HepG2 (cell line): ENCODE data around the gene SEC11A. TPM values are rescaled to one million over a fixed set of nuclear protein-coding genes. Genes with fewer than 3 reads are reported as not detected.
A peak's percentile ranks its signal among the peaks of the same experiment; 100 is the strongest.

Experiments used
- ATF5 ChIP-seq: sonication (generic); formaldehyde crosslinking; IDR thresholded peaks from 2 replicates; pipeline ENCODE4 v1.4.0; 2020; ENCODE audit warnings: mild to moderate bottlenecking, low read depth, missing genetic modification reagents
- GLI4 ChIP-seq: sonication (generic); formaldehyde crosslinking; IDR thresholded peaks from 2 replicates; pipeline ENCODE4 v1.5.1; 2020; ENCODE audit warnings: missing genetic modification reagents, mild to moderate bottlenecking, moderate library complexity, borderline replicate concordance
- HMGXB3 ChIP-seq: sonication (generic); formaldehyde crosslinking; IDR thresholded peaks from 2 replicates; pipeline ENCODE4 v1.4.0; 2020; ENCODE audit warnings: missing genetic modification reagents, borderline replicate concordance
- KLF12 ChIP-seq: sonication (generic); formaldehyde crosslinking; IDR thresholded peaks from 2 replicates; pipeline ENCODE4 v1.4.0; 2020; ENCODE audit warnings: missing genetic modification reagents, borderline replicate concordance
- MAFK ChIP-seq, 2 experiments: IDR thresholded peaks in 1 of 2; conservative IDR thresholded peaks in 1 of 2; 2 replicates each; pipeline ENCODE4 v1.6.1; 2011; ENCODE audit warnings: improper control_type of control experiment in 2 of 2, low read length in 2 of 2
- POGZ ChIP-seq: sonication (generic); formaldehyde crosslinking; IDR thresholded peaks from 2 replicates; pipeline ENCODE4 v1.4.0; 2020; ENCODE audit warnings: mild to moderate bottlenecking, missing genetic modification reagents
- POLR2AphosphoS5 ChIP-seq: IDR thresholded peaks from 2 replicates; pipeline ENCODE4 v1.6.1; 2012; ENCODE audit warnings: low read depth, low read length
- SNAPC2 ChIP-seq: sonication (generic); formaldehyde crosslinking; IDR thresholded peaks from 2 replicates; pipeline ENCODE4 v1.8.1; 2022; ENCODE audit warnings: mild to moderate bottlenecking, missing genetic modification reagents
- SP1 ChIP-seq, 2 experiments: fragments of 450-650 bp in 1 of 2; sonication (generic) in 1 of 2; formaldehyde crosslinking in 1 of 2; IDR thresholded peaks; 2 replicates each; pipeline versions ENCODE4 v1.4.0 to v1.6.1; 2016 to 2020; ENCODE audit warnings: missing genetic modification reagents in 1 of 2
- ZFP36L1 ChIP-seq: sonication (generic); formaldehyde crosslinking; IDR thresholded peaks from 2 replicates; pipeline ENCODE4 v1.8.0; 2022; ENCODE audit warnings: mild to moderate bottlenecking, missing genetic modification reagents, moderate library complexity
- ZNF678 ChIP-seq: sonication (generic); formaldehyde crosslinking; IDR thresholded peaks from 2 replicates; pipeline ENCODE4 v1.4.0; 2020; ENCODE audit warnings: mild to moderate bottlenecking, missing genetic modification reagents
- ZNF709 ChIP-seq: sonication (generic); formaldehyde crosslinking; IDR thresholded peaks from 2 replicates; pipeline ENCODE4 v1.5.0; 2020; ENCODE audit warnings: mild to moderate bottlenecking, missing genetic modification reagents
- ZNF737 ChIP-seq: sonication (generic); formaldehyde crosslinking; IDR thresholded peaks from 2 replicates; pipeline ENCODE4 v1.5.0; 2020; ENCODE audit warnings: missing genetic modification reagents, mild to moderate bottlenecking, borderline replicate concordance
- ZSCAN21 ChIP-seq: sonication (generic); formaldehyde crosslinking; IDR thresholded peaks from 2 replicates; pipeline ENCODE4 v1.8.0; 2022; ENCODE audit warnings: mild to moderate bottlenecking, missing genetic modification reagents, moderate library complexity, borderline replicate concordance
- polyA plus RNA-seq, 8 experiments: library from polyadenylated mRNA; depleted of rRNA in 3 of 8; stranded (reverse) in 7 of 8; unstranded in 1 of 8; fragments of >200 nt; fragmentation: Illumina TruSeq in 4 of 8; extraction: Trizol in 4 of 8; gene quantifications; 2 replicates each; pipeline versions ENCODE4 v1.2.1 to v1.2.3, GENCODE V29; 2011 to 2016; ENCODE audit warnings: low read depth in 4 of 8, missing spikeins in 1 of 8, mixed read lengths in 1 of 8; ENCODE audit not compliant: insufficient read depth in 1 of 8
- total RNA-seq, 5 experiments: library from RNA; depleted of rRNA; stranded (reverse); fragments of >200 nt; fragmentation: Illumina TruSeq; extraction: Trizol; gene quantifications; 2 replicates each; pipeline ENCODE4 v1.2.3, GENCODE V29; 2016; ENCODE audit warnings: low read depth in 1 of 5
- TF ChIP-seq, protein P1 (sequence below): sonication (generic); formaldehyde crosslinking; IDR thresholded peaks from 2 replicates; pipeline ENCODE4 v1.5.0; 2020; ENCODE audit warnings: mild to moderate bottlenecking, missing genetic modification reagents, borderline replicate concordance
- TF ChIP-seq, protein P2 (sequence below): sonication (generic); formaldehyde crosslinking; IDR thresholded peaks from 2 replicates; pipeline ENCODE4 v1.8.1; 2022; ENCODE audit warnings: low read depth, mild to moderate bottlenecking, missing genetic modification reagents

The SEC11A gene
- total and polyA plus RNA-seq, 2 of the 13 experiments (the other 11 are each of a cell fraction or from before 2014, with no cell fraction given): 141 to 230 TPM

- TF ChIP-seq HMGXB3 (CRISPR knock-in tag) (peak; percentile 56; the same call in 1 of the 2 replicates), KLF12 (peak; percentile 88), MAFK (conservative IDR thresholded peaks at IDR 0.05 in 1 of 2, IDR thresholded peaks at IDR 0.05 in 1 of 2; ENCODE audit: low read length in 2 of 2) (no peak), ZNF737 (CRISPR knock-in tag) (no peak), POGZ (CRISPR knock-in tag) (peak; percentile 90), POLR2AphosphoS5 (peak; percentile 80), ATF5 (no peak), SP1 (IDR thresholded peaks at IDR 0.05) (no peak), SP1 (CRISPR knock-in tag; IDR thresholded peaks at IDR 0.05) (peak; percentile 85; the same call in 1 of the 2 replicates), ZSCAN21 (peak; percentile 68; the same call in 1 of the 2 replicates), ZNF678 (CRISPR knock-in tag) (peak; percentile 44; the same call in 1 of the 2 replicates), ZFP36L1 (CRISPR knock-in tag) (0 out of 2 replicates have a peak, but pooled peaks have one; percentile 43), ZNF709 (peak; percentile 83; the same call in 1 of the 2 replicates), GLI4 (CRISPR knock-in tag) (no peak; the same call in 1 of the 2 replicates), SNAPC2 (no peak)
- TF ChIP-seq, protein P1, sequence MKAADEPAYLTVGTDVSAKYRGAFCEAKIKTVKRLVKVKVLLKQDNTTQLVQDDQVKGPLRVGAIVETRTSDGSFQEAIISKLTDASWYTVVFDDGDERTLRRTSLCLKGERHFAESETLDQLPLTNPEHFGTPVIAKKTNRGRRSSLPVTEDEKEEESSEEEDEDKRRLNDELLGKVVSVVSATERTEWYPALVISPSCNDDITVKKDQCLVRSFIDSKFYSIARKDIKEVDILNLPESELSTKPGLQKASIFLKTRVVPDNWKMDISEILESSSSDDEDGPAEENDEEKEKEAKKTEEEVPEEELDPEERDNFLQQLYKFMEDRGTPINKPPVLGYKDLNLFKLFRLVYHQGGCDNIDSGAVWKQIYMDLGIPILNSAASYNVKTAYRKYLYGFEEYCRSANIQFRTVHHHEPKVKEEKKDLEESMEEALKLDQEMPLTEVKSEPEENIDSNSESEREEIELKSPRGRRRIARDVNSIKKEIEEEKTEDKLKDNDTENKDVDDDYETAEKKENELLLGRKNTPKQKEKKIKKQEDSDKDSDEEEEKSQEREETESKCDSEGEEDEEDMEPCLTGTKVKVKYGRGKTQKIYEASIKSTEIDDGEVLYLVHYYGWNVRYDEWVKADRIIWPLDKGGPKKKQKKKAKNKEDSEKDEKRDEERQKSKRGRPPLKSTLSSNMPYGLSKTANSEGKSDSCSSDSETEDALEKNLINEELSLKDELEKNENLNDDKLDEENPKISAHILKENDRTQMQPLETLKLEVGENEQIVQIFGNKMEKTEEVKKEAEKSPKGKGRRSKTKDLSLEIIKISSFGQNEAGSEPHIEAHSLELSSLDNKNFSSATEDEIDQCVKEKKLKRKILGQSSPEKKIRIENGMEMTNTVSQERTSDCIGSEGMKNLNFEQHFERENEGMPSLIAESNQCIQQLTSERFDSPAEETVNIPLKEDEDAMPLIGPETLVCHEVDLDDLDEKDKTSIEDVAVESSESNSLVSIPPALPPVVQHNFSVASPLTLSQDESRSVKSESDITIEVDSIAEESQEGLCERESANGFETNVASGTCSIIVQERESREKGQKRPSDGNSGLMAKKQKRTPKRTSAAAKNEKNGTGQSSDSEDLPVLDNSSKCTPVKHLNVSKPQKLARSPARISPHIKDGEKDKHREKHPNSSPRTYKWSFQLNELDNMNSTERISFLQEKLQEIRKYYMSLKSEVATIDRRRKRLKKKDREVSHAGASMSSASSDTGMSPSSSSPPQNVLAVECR (CRISPR knock-in tag): peak; percentile 96
- TF ChIP-seq, protein P2, sequence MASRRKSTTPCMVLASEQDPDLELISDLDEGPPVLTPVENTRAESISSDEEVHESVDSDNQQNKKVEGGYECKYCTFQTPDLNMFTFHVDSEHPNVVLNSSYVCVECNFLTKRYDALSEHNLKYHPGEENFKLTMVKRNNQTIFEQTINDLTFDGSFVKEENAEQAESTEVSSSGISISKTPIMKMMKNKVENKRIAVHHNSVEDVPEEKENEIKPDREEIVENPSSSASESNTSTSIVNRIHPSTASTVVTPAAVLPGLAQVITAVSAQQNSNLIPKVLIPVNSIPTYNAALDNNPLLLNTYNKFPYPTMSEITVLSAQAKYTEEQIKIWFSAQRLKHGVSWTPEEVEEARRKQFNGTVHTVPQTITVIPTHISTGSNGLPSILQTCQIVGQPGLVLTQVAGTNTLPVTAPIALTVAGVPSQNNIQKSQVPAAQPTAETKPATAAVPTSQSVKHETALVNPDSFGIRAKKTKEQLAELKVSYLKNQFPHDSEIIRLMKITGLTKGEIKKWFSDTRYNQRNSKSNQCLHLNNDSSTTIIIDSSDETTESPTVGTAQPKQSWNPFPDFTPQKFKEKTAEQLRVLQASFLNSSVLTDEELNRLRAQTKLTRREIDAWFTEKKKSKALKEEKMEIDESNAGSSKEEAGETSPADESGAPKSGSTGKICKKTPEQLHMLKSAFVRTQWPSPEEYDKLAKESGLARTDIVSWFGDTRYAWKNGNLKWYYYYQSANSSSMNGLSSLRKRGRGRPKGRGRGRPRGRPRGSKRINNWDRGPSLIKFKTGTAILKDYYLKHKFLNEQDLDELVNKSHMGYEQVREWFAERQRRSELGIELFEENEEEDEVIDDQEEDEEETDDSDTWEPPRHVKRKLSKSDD (CRISPR knock-in tag): peak; percentile 25
Observed at GRCh38 chr15:84716036-84716732, at the start of gene SEC11A (continued).
